Karpas-422 (cell line): ENCODE measurements around the gene PIGL. TPM values are rescaled to one million over a fixed set of nuclear protein-coding genes. Genes with fewer than 3 reads are reported as not detected.
A peak's percentile ranks its signal among the peaks of the same experiment; 100 is the strongest.

Experiments
- DNase-seq: peaks from one replicate; pipeline ENCODE4 v3.0.0-alpha.2; 2015
- H2AFZ ChIP-seq: fragments of 200-600 bp; sonication (generic); 2 replicates; pipeline ENCODE4 v1.6.1; 2014; ENCODE audit warnings: antibody characterized with exemption, low read length, mixed read lengths
- H3K27ac ChIP-seq: fragments of 200-600 bp; sonication (generic); 2 replicates; pipeline ENCODE4 v1.5.1; 2014; ENCODE audit warnings: mild to moderate bottlenecking, low read length, moderate library complexity
- H3K27me3 ChIP-seq: fragments of 200-600 bp; sonication (generic); 2 replicates; pipeline ENCODE4 v1.6.1; 2014; ENCODE audit warnings: low read length, mixed read lengths
- H3K36me3 ChIP-seq: fragments of 200-600 bp; sonication (generic); 2 replicates; pipeline ENCODE4 v1.6.1; 2014; ENCODE audit warnings: low read length, mixed read lengths; ENCODE audit not compliant: insufficient read depth
- H3K4me1 ChIP-seq: fragments of 200-600 bp; sonication (generic); 2 replicates; pipeline ENCODE4 v1.6.1; 2014; ENCODE audit warnings: mild to moderate bottlenecking, low read length, mixed read lengths
- H3K4me2 ChIP-seq: fragments of 200-600 bp; sonication (generic); 2 replicates; pipeline ENCODE4 v1.6.1; 2014; ENCODE audit warnings: low read length, low read depth, mild to moderate bottlenecking; ENCODE audit not compliant: poor library complexity, severe bottlenecking
- H3K4me3 ChIP-seq: fragments of 200-600 bp; sonication (generic); 2 replicates; pipeline ENCODE4 v1.5.1; 2014; ENCODE audit warnings: mild to moderate bottlenecking, antibody characterized with exemption, low read length, mixed read lengths
- H3K79me2 ChIP-seq: fragments of 200-600 bp; sonication (generic); 2 replicates; pipeline ENCODE4 v1.6.1; 2014; ENCODE audit warnings: mild to moderate bottlenecking, low read length, mixed read lengths
- H3K9ac ChIP-seq: fragments of 200-600 bp; sonication (generic); 2 replicates; pipeline ENCODE4 v1.6.0; 2014; ENCODE audit warnings: low read length
- H3K9me2 ChIP-seq: fragments of 200-600 bp; sonication (generic), shearing (Covaris generic); replicated peaks from 2 replicates; pipeline ENCODE4 v1.6.0; 2014; ENCODE audit warnings: mild to moderate bottlenecking, low read length, moderate library complexity; ENCODE audit not compliant: insufficient read depth
- H3K9me3 ChIP-seq: fragments of 300-700, 200-600 bp; sonication (generic); 2 replicates; pipeline ENCODE4 v1.6.1; 2014; ENCODE audit warnings: low read length, mixed read lengths
- H4K20me1 ChIP-seq: fragments of 200-600 bp; sonication (generic); 2 replicates; pipeline ENCODE4 v1.6.1; 2014; ENCODE audit warnings: mild to moderate bottlenecking, antibody characterized with exemption, low read length, low read depth; ENCODE audit not compliant: insufficient read depth
- total RNA-seq: library from RNA; depleted of rRNA; stranded (reverse); fragments of >200 nt; shearing (Covaris generic); gene quantifications from 2 replicates; pipeline ENCODE4 v1.2.3, GENCODE V29; 2014; ENCODE audit warnings: low replicate concordance

Gene PIGL
- total RNA-seq, 1 experiment from 2014 or later, result 48.2 TPM

DNA sequence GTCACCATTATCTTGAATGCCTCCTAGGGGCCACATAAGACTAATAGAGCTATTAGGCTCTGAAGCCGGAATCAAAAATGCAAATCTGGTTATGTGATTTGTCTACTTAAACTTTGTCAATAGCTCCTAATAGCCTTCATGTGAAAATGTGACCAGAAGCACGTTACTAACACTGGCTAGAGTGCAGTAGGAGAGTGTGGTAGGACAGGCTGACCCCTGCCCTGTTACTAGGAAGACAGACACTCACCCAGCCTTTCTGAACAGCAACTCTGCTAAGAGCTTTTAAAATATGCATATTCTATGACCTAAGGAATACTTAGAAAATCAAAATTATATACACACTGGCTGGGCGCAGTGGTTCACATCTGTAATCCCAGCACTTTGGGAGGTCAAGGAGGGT lies 110.0 kb downstream of the PIGL start:
- no peaks in the 10 kb centered on the region for H3K9me3 ChIP-seq
- DNase-seq, result no peak
- H3K27ac ChIP-seq, result no peak overlapping the region
- no peak overlapping the region for H3K4me3 ChIP-seq
- H3K79me2 ChIP-seq, result no peaks in the 10 kb centered on the region
- H2AFZ ChIP-seq, result no peak overlapping the region
- H3K9ac ChIP-seq, result no peak overlapping the region
- no peaks in the 10 kb centered on the region for H3K36me3 ChIP-seq
- H3K4me1 ChIP-seq, result peaks cover 29% of the 10 kb centered on the region
- no peaks in the 10 kb centered on the region for H3K9me2 ChIP-seq
- H3K4me2 ChIP-seq, result no peak overlapping the region
- no peaks in the 10 kb centered on the region for H3K27me3 ChIP-seq
- no peaks in the 10 kb centered on the region for H4K20me1 ChIP-seq

DNA sequence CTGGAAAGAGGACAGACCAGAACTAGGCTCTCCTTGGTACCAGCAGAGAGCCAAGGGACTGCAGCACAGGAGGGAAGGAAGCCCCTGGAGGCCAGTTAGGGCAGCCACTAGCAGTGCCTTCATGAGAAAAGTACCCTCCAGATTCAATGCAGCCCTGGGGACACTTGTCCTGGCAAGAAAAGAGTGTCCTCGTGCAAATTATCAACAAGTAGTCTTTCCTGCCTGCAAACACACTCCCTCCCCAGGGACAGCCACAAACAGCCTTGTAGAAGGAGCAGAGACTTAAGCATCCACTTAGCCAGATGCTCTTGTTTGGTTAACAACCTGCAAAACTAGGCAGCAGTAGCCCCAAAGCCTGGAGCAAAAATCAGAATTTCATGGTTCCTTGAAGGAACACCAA lies 112.0 kb downstream of the PIGL start:
- no peak overlapping the region for H3K4me2 ChIP-seq
- DNase-seq, result no peak
- no peak overlapping the region for H2AFZ ChIP-seq

DNA sequence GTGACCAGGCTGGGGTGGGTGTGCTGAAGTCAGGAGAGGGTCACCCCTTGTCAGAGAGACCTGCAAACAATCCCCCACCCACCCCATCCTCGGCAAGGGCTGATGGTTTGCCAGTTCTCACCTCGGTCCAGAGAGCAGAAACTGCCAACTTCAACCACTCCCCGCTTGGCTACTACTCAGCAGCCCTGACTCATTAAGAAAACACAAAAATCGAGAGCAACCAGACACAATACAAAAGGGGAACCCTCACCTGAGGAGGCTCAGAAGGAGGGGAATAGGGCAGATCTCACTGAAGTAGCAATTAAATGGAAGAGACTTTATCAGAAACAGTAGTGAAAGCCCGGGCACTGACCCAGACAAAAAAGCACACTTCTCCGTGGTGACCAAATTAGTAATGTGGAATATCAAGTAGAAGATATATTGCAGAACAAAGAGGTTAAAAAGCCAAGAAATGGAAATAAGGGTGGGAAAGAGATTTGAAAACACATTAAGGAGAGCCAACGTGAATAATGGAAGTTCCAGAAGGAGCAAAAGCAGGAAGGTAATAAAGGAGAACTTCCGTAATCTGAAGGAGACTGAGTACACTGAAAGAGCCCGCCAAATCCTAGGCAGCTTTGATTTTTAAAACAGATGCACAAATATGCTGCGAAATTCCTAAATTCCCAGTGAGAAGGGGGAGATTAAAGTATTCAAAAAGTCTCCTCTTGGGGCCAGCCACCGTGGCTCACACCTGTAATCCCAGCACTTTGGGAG lies 112.7 kb downstream of the PIGL start:
- peak overlapping the region; percentile 6; the same call in 1 of the 2 replicates for H3K27ac ChIP-seq
- no peak overlapping the region for H3K9ac ChIP-seq
- no peaks in the 10 kb centered on the region for H3K36me3 ChIP-seq
- DNase-seq, result no peak
- no peak overlapping the region for H2AFZ ChIP-seq
- H4K20me1 ChIP-seq, result no peaks in the 10 kb centered on the region
- no peak overlapping the region for H3K4me2 ChIP-seq
- H3K4me3 ChIP-seq, result no peak overlapping the region
- H3K27me3 ChIP-seq, result no peaks in the 10 kb centered on the region
- H3K4me1 ChIP-seq, result peaks cover 44% of the 10 kb centered on the region
- H3K79me2 ChIP-seq, result no peaks in the 10 kb centered on the region
- no peaks in the 10 kb centered on the region for H3K9me2 ChIP-seq
- no peaks in the 10 kb centered on the region for H3K9me3 ChIP-seq

More for the DNA sequence above, 112.0 kb downstream of the PIGL start:
- Histone ChIP-seq H3K9me2 (no peaks in the 10 kb centered on the region), H3K79me2 (no peaks in the 10 kb centered on the region), H3K36me3 (no peaks in the 10 kb centered on the region), H4K20me1 (no peaks in the 10 kb centered on the region), H3K9me3 (no peaks in the 10 kb centered on the region), H3K27ac (peak overlapping the region; percentile 6; the same call in 1 of the 2 replicates), H3K4me3 (no peak overlapping the region), H3K27me3 (no peaks in the 10 kb centered on the region), H3K9ac (0 out of 2 replicates have a peak overlapping the region, but pooled peaks have one; percentile 24), H3K4me1 (peaks cover 44% of the 10 kb centered on the region)

DNA sequence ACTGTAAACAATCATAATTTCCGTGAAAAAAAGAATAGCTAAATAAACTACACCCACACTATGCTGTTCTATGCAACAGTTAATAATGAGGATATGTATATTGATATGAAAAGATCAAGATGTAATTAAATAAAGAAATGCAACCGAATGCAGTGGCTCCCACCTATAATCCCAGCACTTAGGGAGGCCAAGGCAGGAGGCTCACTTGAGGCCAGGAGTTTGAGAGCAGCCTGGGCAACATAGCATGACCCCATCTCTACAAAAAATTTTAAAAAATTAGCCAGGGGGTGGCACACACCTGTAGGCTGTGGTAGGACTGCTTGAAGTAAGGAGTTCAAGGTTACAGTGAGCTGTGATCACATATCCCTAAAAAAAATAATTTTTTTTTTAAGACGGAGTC lies 121.4 kb downstream of the PIGL start:
- peaks cover 8% of the 10 kb centered on the region for H3K36me3 ChIP-seq
- H3K9ac ChIP-seq, result no peak overlapping the region
- H3K27ac ChIP-seq, result no peak overlapping the region
- H3K27me3 ChIP-seq, result no peaks in the 10 kb centered on the region
- no peaks in the 10 kb centered on the region for H3K9me2 ChIP-seq
- no peaks in the 10 kb centered on the region for H3K9me3 ChIP-seq
- H2AFZ ChIP-seq, result no peak overlapping the region
- H3K4me3 ChIP-seq, result no peak overlapping the region
- no peaks in the 10 kb centered on the region for H3K79me2 ChIP-seq
- peaks cover 4% of the 10 kb centered on the region for H3K4me1 ChIP-seq
- H4K20me1 ChIP-seq, result no peaks in the 10 kb centered on the region
- no peak overlapping the region for H3K4me2 ChIP-seq
- DNase-seq, result no peak

DNA sequence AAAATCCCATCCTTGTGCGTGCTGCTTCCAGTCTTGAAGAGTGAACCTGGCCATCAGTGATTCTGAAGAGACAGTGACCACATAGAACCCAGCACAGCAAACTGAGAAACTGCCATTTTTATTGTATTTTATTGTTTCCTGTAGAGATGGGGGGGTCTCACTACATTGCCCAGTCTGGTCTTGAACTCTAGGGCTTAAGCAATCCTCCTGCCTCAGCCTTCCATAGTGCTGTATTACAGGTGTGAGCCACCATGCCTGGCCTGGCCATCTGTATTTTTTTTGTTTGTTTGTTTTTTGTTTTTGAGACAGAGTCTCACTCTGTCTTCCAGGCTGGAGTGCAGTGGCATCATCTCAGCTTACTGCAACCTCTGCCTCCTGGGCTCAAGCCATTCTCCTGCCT lies 122.4 kb downstream of the PIGL start:
- Histone ChIP-seq H2AFZ (no peak overlapping the region), H3K36me3 (peaks cover 11% of the 10 kb centered on the region), H3K4me1 (no peaks in the 10 kb centered on the region), H3K79me2 (no peaks in the 10 kb centered on the region), H3K27me3 (no peaks in the 10 kb centered on the region), H3K9me2 (no peaks in the 10 kb centered on the region), H3K4me2 (no peak overlapping the region), H3K9ac (no peak overlapping the region), H3K9me3 (no peaks in the 10 kb centered on the region), H3K4me3 (no peak overlapping the region), H4K20me1 (no peaks in the 10 kb centered on the region), H3K27ac (no peak overlapping the region)
- DNase-seq, result no peak

DNA sequence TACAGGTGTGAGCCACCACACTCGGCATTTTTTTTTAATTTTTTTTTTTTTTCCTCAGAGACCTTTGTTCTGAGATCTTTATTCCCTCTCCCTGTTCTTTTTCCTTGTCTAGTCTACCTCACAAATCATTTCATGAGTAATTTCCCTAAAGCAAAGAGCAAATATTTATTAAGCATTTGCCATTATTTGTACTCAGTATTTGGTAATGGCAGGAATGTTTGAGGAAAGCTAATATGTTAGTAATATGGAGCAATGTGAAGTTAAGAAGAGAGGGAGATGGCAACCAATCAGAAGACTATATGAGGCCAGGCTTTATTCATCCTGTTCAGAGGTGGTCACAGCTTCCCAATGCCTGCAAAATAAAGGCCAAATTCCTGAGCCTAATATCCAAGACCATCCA lies 122.9 kb downstream of the PIGL start:
- H3K36me3 ChIP-seq, result peaks cover 11% of the 10 kb centered on the region
- no peaks in the 10 kb centered on the region for H3K4me1 ChIP-seq
- H4K20me1 ChIP-seq, result no peaks in the 10 kb centered on the region
- no peak for DNase-seq
- no peak overlapping the region for H3K4me2 ChIP-seq
- no peak overlapping the region for H3K9ac ChIP-seq
- H3K27me3 ChIP-seq, result no peaks in the 10 kb centered on the region
- no peaks in the 10 kb centered on the region for H3K9me2 ChIP-seq
- H3K79me2 ChIP-seq, result no peaks in the 10 kb centered on the region
- no peak overlapping the region for H2AFZ ChIP-seq
- no peaks in the 10 kb centered on the region for H3K9me3 ChIP-seq
- H3K4me3 ChIP-seq, result no peak overlapping the region
- no peak overlapping the region for H3K27ac ChIP-seq

DNA sequence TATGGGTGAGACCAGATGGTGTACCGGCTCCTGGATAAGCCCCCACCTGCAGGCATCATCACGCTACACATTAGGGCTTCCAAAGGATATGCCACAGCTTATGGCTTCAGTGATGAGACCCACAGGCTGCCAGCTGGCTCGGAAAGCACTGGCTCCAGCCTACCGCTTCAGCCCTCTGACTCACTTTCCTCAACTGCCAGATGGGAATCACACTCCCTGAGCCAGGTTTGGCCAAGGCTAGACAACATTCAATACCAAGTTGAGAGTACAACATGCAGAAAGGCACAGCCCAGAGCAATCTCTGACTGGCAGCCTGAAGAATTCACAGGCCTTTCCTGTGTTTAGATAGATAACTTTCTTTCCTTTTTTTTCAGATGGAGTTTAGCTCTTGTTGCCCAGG lies 126.0 kb downstream of the PIGL start:
- H3K9ac ChIP-seq, result no peak overlapping the region
- H3K4me1 ChIP-seq, result no peaks in the 10 kb centered on the region
- no peaks in the 10 kb centered on the region for H3K9me3 ChIP-seq
- DNase-seq, result no peak
- no peaks in the 10 kb centered on the region for H4K20me1 ChIP-seq
- no peak overlapping the region for H3K4me3 ChIP-seq
- H2AFZ ChIP-seq, result no peak overlapping the region
- H3K36me3 ChIP-seq, result peaks cover 31% of the 10 kb centered on the region
- no peaks in the 10 kb centered on the region for H3K9me2 ChIP-seq
- no peak overlapping the region for H3K4me2 ChIP-seq
- H3K79me2 ChIP-seq, result 0 out of 2 replicates have a peak, but pooled peaks cover 6% of the 10 kb centered on the region
- H3K27ac ChIP-seq, result no peak overlapping the region
- H3K27me3 ChIP-seq, result no peaks in the 10 kb centered on the region

DNA sequence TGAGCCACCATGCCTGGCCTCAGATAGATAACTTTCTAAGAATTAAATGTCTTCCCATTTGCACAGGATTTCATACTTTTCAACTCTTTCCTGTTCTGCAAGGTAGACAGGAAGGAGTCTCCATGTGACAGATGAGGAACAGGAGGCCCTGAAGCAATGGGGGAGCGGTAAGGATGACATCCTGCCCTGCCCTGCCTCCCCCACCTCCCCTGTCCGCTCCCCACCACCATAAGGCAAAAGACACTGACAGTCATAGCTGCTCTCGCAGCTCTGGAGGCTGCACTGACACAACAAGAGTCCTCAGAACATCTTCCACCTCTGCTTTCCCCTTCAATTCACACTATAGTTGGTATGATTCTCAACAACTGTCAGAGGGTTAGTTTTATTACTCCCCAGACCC lies 126.6 kb downstream of the PIGL start:
- Histone ChIP-seq H3K9me3 (no peaks in the 10 kb centered on the region), H3K9me2 (no peaks in the 10 kb centered on the region), H3K4me3 (no peak overlapping the region), H4K20me1 (no peaks in the 10 kb centered on the region), H3K36me3 (peaks cover 34% of the 10 kb centered on the region), H3K9ac (no peak overlapping the region), H3K79me2 (peaks cover 9% of the 10 kb centered on the region; the same call in 1 of the 2 replicates), H2AFZ (no peak overlapping the region), H3K27ac (no peak overlapping the region), H3K4me1 (no peaks in the 10 kb centered on the region), H3K4me2 (no peak overlapping the region), H3K27me3 (no peaks in the 10 kb centered on the region)
- no peak for DNase-seq
